ENCODE measurements around the gene FLOT1. TPM values are rescaled to one million over a fixed set of nuclear protein-coding genes. Genes with fewer than 3 reads are reported as not detected.

The FLOT1 gene, protein sequence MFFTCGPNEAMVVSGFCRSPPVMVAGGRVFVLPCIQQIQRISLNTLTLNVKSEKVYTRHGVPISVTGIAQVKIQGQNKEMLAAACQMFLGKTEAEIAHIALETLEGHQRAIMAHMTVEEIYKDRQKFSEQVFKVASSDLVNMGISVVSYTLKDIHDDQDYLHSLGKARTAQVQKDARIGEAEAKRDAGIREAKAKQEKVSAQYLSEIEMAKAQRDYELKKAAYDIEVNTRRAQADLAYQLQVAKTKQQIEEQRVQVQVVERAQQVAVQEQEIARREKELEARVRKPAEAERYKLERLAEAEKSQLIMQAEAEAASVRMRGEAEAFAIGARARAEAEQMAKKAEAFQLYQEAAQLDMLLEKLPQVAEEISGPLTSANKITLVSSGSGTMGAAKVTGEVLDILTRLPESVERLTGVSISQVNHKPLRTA
- total RNA-seq = 72.2 and 90.1 TPM in 2 replicates

DNA sequence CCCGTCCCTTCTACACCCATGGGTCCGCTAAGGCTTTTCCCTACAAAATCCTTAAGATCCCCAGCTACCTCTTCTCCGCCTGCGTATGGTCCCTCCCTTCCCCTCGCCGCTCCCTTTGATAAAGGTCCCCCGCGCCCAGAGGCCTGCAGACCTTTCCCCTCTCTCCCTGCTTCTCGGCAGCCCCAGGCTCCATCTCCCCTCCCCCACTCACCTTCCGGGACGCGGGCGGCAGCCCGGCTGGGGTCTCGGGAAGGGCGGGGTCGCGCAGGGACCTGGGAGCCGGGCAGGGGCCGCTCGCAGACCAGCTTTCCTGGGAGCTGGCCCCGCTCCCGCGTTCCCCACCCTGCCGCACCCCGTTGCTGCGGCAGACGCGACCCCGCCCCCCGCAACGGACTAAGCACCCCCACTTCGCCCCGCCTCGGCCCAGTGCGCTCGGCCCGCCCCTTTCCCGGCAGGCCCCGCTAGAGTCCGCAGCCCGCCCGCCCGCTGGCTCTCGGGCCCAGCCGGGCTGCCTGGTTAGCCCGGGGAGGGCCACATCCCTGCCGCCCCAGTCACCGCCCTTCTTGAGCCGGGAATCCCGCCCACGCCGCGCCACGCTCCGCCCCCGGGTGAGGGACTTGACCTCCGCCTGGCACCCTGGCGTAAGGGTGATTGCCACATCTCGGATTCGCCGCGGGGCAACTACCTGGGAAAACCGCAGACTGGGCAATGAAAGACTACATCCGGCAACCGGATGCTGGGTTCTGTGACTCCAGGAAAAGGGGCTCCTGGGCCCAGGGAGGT is at the start of gene FLOT1:
Gene FLOT1, minus strand, starts transcription at position 372 of the 783 bp plus-strand sequence. CDS start 498 bp downstream, outside the sequence.

DNA sequence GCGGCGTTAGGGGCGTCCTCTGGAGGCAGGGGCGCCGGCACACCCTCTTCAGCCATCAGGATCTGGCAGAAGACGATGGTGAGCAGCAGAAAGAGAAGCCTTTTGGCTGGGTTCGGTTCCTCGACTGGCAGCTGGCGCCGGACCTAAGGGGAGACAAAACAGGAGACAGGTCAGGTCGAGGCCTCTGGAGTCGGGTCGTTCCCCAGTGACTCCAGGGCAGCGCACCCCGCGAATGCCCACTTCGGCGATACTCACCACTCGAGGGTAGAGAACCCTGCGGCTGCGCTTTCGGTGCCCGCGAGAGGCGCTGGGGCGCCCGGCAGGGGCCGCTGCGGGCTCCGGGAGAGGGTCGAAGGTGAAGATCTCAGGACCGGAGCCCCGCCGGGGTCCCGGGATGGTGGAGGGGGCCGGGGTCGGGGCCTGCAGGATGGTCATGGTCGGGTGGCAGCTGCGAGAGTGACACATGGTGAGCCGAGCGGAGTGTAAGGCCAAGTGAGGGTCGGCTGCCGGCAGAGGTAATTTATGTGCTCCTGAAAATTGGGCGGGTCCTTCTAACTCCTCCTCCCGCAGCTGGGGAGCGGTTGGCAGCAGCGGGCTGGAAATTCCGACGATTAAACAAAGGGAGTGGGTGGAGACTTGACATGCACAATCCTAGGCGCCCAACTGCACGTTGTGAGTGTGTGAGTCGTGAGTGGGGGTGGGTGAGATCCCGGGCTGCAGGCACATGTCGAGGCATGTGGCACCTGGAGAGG is 1.7 kb upstream of the FLOT1 start, which contains the start of gene IER3:
Gene IER3, minus strand, starts transcription at position 494 of the 752 bp plus-strand sequence. Its CDS starts 29 bp downstream, at position 465.

DNA sequence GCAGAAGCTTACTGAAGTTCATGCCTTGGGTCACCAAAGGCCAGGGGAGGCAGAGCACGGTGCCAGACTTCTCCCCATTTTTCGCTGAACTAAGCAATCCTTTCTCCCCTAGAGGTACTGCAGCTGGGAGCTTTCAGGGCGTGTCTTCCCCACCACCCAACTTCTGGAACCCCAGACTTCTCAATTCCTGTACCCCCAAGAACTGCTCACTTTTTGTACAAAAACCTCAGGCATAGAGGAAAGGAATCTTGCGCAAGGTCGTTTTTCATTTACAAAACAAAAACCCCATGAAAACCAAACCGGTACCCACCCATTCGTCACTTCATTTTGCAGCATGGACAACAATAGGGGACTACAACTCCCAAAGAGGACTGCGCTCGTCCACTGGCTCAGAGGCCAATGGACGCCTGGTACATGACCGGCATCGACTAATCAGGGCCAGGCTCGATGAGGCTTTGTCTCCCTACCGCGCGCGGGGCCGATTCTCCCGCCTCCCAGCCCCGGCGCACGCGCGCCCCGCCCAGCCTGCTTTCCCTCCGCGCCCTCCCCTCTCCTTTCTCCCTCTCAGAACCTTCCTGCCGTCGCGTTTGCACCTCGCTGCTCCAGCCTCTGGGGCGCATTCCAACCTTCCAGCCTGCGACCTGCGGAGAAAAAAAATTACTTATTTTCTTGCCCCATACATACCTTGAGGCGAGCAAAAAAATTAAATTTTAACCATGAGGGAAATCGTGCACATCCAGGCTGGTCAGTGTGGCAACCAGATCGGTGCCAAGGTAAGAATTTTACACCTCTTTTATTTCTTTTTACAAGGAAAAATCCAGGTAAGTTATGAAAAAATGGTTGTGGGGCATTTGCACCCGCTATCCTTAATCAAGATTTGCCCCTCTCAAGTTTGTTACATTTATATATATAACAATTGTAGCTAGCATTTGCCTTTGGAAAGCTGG is 22.4 kb downstream of the FLOT1 start, which contains the start of gene TUBB:
Gene TUBB, plus strand, starts transcription at position 562 of the 947 bp plus-strand sequence. Its CDS starts 155 bp downstream, at position 717.

DNA sequence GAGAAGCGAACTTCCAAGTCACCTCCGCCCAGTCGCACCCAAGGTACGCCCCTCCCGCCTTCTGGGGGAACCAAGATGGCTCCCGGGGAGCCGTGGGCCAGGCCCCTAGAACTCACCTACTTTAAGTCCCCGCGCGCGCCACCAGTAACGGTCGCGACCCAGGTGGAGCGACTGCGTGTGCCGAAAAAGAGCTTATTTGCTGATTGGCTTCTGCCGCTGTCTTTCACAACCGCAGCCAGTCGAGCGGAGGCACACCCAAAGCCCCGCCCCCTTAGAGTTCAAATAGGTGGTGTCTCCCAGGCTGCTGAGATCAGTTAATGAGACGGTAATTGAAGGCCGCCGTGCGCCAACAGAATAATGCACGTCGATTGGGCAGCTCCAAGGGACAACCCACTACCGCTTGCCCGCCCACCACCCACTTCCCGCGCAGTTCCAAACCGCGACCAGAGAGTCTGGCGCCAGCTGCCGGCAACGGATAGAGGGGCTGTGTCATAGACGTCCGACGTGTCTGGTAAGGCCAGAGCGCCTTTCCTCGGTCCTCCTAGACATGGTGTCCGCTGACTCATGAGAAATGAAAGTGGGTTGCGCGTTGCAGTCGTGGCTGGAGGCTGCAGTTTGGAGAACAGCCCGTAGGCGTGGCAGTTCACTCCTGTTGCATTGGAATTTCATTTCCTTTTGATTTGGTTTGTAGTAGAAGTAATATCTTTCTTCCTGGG is 25.2 kb downstream of the FLOT1 start, which contains the start of gene MDC1:
Gene MDC1, minus strand, starts transcription at position 153 of the 716 bp plus-strand sequence. CDS start 2,106 bp downstream, outside the sequence.

DNA sequence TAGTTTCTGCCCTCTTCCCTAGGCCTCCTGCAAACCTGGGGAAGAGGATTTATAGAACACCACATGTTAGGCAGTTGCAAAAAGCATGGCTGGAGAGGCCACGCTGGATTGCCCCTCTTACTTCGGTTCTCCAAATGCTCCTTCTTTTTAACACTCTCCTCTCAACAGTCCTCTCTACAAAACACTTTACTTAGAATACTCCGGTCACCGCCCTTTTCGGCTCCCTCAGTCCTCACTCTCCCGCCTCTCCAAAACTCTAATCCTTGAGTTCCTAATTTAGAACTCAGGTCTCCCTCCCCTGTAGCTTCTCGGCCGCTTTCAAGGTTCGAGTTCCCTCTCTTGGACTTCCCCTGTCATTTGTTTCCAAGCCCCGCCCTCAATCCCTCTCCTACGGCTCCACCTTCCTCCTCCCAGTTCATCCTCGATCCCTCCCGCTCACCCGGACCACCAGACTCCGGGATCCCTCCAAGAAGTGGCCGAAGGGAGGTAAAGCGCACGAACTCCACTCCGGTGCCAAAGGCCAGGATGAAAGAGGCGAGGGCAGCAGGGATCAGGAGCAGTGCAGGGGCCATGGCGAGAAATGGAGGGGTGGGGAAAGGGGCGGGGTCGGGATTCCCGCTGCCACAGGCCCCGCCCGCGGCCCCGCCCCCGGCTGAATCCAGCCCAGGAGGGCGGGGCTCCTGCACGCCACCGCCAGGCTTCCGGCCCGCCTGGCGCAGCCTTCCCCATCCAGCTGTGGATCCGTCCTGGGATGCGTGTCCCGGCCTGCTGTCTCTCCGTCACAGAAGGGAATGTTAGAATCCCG is 51.9 kb downstream of the FLOT1 start, which contains the start of gene NRM:
Gene NRM, minus strand, starts transcription at position 582 of the 805 bp plus-strand sequence. Its CDS starts 10 bp downstream, at position 572.

DNA sequence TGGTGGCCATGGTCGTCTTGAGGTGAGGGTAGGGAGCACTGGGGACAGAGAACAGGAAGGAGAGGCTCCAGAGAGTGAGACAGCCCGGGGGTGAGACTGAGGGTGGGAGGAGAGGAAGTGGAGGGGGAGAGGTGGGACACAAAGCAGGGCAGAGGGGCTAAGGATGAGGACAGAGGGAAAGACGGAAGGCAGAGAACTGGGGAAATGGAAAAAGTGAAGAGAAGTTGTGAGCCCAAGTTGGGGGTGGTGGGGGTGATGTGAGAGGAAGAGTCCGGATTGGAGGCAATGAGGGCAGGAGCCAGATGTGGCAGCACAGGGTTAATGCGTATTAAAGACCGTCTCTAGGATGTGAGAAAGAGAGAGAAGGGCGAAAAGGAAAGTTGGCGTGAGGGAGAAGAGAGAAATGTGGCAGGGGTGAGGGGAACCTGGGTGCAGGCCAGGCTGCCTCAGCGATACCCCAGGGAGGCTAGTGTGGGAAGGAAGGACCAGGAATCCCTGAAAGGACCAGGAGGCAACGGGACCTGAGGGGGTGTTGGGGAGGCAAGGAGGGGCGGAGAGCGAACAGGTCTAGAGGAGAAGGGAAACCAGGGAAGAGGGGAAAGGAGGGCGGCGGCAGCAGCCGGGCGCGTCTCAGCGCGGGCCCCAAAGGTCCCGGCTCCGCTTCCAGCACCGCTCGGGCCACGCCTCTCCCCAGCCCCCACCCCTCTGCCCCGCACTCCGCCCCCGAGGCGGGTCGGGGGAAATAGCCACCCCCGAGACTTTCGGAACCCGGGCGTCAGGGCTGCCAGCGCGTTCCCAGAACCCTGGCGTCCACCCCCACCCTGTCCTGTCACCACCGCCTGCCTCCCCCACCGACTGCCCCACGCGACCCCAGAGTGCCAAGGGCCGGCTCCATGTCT is 56.2 kb downstream of the FLOT1 start, which contains the start of gene PPP1R18:
Gene PPP1R18, minus strand, starts transcription at position 637 of the 899 bp plus-strand sequence. Its CDS starts 627 bp downstream, at position 10.

Other genes starting within 250 kb of the FLOT1 start
- gene GNL1, start 186.2 kb downstream of the FLOT1 start, total RNA-seq = 40.1 and 48.8 TPM in 2 replicates
- gene PRR3, start 185.4 kb downstream of the FLOT1 start, total RNA-seq = 4.5 and 6.2 TPM in 2 replicates
- gene ABCF1, start 171.2 kb downstream of the FLOT1 start, total RNA-seq = 35.9 and 54.6 TPM in 2 replicates
- 17.5 and 24.6 TPM in 2 replicates for gene PPP1R10, start 125.4 kb downstream of the FLOT1 start, total RNA-seq
- 26.4 and 28.8 TPM in 2 replicates for gene MRPS18B, start 124.8 kb downstream of the FLOT1 start, total RNA-seq
- 4.8 and 5.6 TPM in 2 replicates for gene ATAT1, start 115.8 kb downstream of the FLOT1 start, total RNA-seq
- 3.0 and 3.2 TPM in 2 replicates for gene C6orf136, start 95.6 kb downstream of the FLOT1 start, total RNA-seq
- 33.6 and 37.8 TPM in 2 replicates for gene DHX16, start 69.7 kb downstream of the FLOT1 start, total RNA-seq
- gene PPP1R18, start 56.0 kb downstream of the FLOT1 start, total RNA-seq = 32.1 and 71.9 TPM in 2 replicates
- 0.59 and 2.2 TPM in 2 replicates for gene NRM, start 51.7 kb downstream of the FLOT1 start, total RNA-seq
- gene MDC1, start 25.4 kb downstream of the FLOT1 start, total RNA-seq = 4.5 and 13.2 TPM in 2 replicates
- 252 and 681 TPM in 2 replicates for gene TUBB, start 22.3 kb downstream of the FLOT1 start, total RNA-seq
- gene IER3, start 1.9 kb upstream of the FLOT1 start, total RNA-seq = 95.7 and 164 TPM in 2 replicates
- 30.9 and 56.6 TPM in 2 replicates for gene DDR1, start 141.8 kb upstream of the FLOT1 start, total RNA-seq
- 12.5 and 16.1 TPM in 2 replicates for gene GTF2H4, start 165.5 kb upstream of the FLOT1 start, total RNA-seq
- 11.6 and 26.8 TPM in 2 replicates for gene VARS2, start 171.6 kb upstream of the FLOT1 start, total RNA-seq
- gene SFTA2, start 189.5 kb upstream of the FLOT1 start, total RNA-seq = not detected in 2 replicates
- gene MUCL3, start 198.3 kb upstream of the FLOT1 start, total RNA-seq = not detected in 2 replicates
- not detected in 2 replicates for gene MUC21, start 241.0 kb upstream of the FLOT1 start, total RNA-seq